22Rv1 (cell line): ENCODE data around the gene GABRG3.

Experiments used
- ZFX ChIP-seq: fragments of 450-650 bp; IDR thresholded peaks from 2 replicates; pipeline ENCODE4 v1.6.1; 2017; ENCODE audit warnings: antibody characterized with exemption, borderline replicate concordance
- TF ChIP-seq, protein P1 (sequence below): fragments of 450-650 bp; IDR thresholded peaks from 2 replicates; pipeline ENCODE4 v1.5.1; 2017; ENCODE audit warnings: mild to moderate bottlenecking

DNA sequence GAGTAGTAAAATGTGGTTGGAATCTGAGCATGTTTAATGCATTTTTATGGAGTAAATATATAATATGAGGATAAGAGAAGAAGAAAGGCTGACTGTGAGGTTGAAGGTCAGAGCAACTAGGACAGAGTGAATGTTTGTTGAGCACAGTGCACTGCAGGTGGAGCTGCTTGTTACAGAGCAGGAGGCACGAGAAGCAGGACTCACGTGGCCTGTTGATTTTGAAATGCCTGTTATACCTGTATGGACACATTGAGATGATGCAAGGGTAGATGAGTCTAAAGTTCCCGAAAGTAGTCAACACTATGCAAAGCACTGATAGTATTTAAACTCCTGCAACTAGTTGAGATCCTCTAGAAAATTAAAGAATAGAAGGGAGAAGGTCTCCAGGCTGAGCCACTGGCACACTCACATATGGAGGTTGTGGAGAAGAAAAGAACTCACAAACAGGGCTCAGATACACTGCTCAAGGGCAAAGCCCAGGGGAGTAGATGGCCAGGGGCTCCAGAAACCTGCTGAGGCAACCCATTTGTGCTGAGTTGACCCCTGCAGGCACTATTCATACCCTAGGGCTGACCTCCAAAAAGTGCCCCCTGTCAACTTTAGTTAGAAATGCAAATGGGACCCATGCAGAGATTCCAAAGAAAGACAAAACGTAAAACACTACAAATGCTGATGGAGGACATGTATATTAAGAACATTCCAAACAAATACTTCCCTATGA lies 541.5 kb downstream of the GABRG3 start:
- TF ChIP-seq, protein P1, sequence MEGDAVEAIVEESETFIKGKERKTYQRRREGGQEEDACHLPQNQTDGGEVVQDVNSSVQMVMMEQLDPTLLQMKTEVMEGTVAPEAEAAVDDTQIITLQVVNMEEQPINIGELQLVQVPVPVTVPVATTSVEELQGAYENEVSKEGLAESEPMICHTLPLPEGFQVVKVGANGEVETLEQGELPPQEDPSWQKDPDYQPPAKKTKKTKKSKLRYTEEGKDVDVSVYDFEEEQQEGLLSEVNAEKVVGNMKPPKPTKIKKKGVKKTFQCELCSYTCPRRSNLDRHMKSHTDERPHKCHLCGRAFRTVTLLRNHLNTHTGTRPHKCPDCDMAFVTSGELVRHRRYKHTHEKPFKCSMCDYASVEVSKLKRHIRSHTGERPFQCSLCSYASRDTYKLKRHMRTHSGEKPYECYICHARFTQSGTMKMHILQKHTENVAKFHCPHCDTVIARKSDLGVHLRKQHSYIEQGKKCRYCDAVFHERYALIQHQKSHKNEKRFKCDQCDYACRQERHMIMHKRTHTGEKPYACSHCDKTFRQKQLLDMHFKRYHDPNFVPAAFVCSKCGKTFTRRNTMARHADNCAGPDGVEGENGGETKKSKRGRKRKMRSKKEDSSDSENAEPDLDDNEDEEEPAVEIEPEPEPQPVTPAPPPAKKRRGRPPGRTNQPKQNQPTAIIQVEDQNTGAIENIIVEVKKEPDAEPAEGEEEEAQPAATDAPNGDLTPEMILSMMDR: no peak
- TF ChIP-seq ZFX: no peak
